IMR-90 (cell line): Measurements from ENCODE around the gene ZNF488.

Experiments used
- BHLHE40 ChIP-seq: fragments of 150-350 bp; IDR thresholded peaks from 2 replicates; pipeline ENCODE4 v1.6.1; 2016; ENCODE audit warnings: mild to moderate bottlenecking, low read depth, low read length
- CEBPB ChIP-seq: IDR thresholded peaks from 2 replicates; pipeline ENCODE4 v1.6.1; 2012; ENCODE audit warnings: low read depth, low read length, improper control_type of control experiment
- CHD1 ChIP-seq: IDR thresholded peaks from 2 replicates; pipeline ENCODE4 v1.6.1; 2012; ENCODE audit warnings: low read depth, low read length, improper control_type of control experiment
- MAFK ChIP-seq: IDR thresholded peaks from 2 replicates; pipeline ENCODE4 v1.6.1; 2012; ENCODE audit warnings: low read depth, low read length, improper control_type of control experiment
- POLR2A ChIP-seq: IDR thresholded peaks from 2 replicates; pipeline ENCODE4 v1.6.1; 2012; ENCODE audit warnings: mild to moderate bottlenecking, low read depth, low read length
- RAD21 ChIP-seq: IDR thresholded peaks from 2 replicates; pipeline ENCODE4 v1.6.1; 2012; ENCODE audit warnings: low read length, improper control_type of control experiment
- RFX5 ChIP-seq: IDR thresholded peaks from 2 replicates; pipeline ENCODE4 v1.8.0; 2012; ENCODE audit warnings: low read depth, mild to moderate bottlenecking, low read length, moderate library complexity
- SMC3 ChIP-seq: fragments of 150-350 bp; IDR thresholded peaks from 2 replicates; pipeline ENCODE4 v1.6.1; 2016; ENCODE audit warnings: low read depth, mild to moderate bottlenecking, antibody characterized with exemption, low read length, moderate library complexity
- TF ChIP-seq, protein P1 (sequence below): conservative IDR thresholded peaks from 2 replicates; pipeline ENCODE4 v1.5.1; 2012; ENCODE audit warnings: mild to moderate bottlenecking, low read depth, low read length, improper control_type of control experiment
- TF ChIP-seq, protein P2 (sequence below): fragments of 150-350 bp; IDR thresholded peaks from 2 replicates; pipeline ENCODE4 v1.6.1; 2017; ENCODE audit warnings: mild to moderate bottlenecking, antibody characterized with exemption, low read length, low read depth
- TF ChIP-seq, protein P3 (sequence below): fragments of 150-350 bp; IDR thresholded peaks from 2 replicates; pipeline ENCODE4 v1.6.1; 2016; ENCODE audit warnings: low read depth, mild to moderate bottlenecking, low read length, moderate library complexity, borderline replicate concordance

DNA sequence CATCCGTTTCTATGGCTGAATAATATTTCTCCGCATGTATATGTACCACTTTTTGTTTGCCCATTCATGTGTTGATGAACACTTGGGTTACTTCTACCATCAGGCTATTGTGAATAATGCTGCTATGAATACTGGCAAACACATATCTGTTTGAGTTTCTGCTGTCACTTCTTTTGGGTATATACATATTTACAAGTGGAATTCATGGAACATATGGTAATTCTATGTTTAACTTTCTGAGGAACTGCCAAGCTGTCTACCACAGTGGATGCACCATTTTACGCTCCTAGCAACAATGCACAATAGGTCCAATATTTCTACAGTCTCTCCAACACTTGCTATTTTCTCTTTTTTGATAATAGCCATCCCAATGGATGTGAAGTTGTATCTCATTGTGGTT lies 5.5 kb upstream of the ZNF488 start:
- TF ChIP-seq, protein P1, sequence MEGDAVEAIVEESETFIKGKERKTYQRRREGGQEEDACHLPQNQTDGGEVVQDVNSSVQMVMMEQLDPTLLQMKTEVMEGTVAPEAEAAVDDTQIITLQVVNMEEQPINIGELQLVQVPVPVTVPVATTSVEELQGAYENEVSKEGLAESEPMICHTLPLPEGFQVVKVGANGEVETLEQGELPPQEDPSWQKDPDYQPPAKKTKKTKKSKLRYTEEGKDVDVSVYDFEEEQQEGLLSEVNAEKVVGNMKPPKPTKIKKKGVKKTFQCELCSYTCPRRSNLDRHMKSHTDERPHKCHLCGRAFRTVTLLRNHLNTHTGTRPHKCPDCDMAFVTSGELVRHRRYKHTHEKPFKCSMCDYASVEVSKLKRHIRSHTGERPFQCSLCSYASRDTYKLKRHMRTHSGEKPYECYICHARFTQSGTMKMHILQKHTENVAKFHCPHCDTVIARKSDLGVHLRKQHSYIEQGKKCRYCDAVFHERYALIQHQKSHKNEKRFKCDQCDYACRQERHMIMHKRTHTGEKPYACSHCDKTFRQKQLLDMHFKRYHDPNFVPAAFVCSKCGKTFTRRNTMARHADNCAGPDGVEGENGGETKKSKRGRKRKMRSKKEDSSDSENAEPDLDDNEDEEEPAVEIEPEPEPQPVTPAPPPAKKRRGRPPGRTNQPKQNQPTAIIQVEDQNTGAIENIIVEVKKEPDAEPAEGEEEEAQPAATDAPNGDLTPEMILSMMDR: no peak
- TF ChIP-seq RAD21 (no peak), POLR2A (no peak), CHD1 (no peak), SMC3 (no peak), BHLHE40 (no peak), MAFK (no peak), CEBPB (no peak), RFX5 (no peak)
- TF ChIP-seq, protein P2, sequence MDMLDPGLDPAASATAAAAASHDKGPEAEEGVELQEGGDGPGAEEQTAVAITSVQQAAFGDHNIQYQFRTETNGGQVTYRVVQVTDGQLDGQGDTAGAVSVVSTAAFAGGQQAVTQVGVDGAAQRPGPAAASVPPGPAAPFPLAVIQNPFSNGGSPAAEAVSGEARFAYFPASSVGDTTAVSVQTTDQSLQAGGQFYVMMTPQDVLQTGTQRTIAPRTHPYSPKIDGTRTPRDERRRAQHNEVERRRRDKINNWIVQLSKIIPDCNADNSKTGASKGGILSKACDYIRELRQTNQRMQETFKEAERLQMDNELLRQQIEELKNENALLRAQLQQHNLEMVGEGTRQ: no peak
- TF ChIP-seq, protein P3, sequence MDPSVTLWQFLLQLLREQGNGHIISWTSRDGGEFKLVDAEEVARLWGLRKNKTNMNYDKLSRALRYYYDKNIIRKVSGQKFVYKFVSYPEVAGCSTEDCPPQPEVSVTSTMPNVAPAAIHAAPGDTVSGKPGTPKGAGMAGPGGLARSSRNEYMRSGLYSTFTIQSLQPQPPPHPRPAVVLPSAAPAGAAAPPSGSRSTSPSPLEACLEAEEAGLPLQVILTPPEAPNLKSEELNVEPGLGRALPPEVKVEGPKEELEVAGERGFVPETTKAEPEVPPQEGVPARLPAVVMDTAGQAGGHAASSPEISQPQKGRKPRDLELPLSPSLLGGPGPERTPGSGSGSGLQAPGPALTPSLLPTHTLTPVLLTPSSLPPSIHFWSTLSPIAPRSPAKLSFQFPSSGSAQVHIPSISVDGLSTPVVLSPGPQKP: no peak
